CD4-positive, alpha-beta T cell treated with Interferon gamma for 1 hour (primary cell): ENCODE data around the gene CFAP221.

Experiments used
- DNase-seq: peaks from one replicate; pipeline ENCODE4 v3.0.0-alpha.2; 2020

CFAP221 gene

GRCh38 chr2:119647440-119648169, 103.4 kb downstream of the CFAP221 start:
- peak; percentile 19 for DNase-seq

- DNase-seq, result no peak
Measured at GRCh38 chr2:119649364-119649917, 105.2 kb downstream of the CFAP221 start.

- no peak for DNase-seq
Measured at GRCh38 chr2:119650206-119650605, 106.0 kb downstream of the CFAP221 start.

GRCh38 chr2:119650846-119651370, 106.7 kb downstream of the CFAP221 start:
- DNase-seq, result no peak

DNA sequence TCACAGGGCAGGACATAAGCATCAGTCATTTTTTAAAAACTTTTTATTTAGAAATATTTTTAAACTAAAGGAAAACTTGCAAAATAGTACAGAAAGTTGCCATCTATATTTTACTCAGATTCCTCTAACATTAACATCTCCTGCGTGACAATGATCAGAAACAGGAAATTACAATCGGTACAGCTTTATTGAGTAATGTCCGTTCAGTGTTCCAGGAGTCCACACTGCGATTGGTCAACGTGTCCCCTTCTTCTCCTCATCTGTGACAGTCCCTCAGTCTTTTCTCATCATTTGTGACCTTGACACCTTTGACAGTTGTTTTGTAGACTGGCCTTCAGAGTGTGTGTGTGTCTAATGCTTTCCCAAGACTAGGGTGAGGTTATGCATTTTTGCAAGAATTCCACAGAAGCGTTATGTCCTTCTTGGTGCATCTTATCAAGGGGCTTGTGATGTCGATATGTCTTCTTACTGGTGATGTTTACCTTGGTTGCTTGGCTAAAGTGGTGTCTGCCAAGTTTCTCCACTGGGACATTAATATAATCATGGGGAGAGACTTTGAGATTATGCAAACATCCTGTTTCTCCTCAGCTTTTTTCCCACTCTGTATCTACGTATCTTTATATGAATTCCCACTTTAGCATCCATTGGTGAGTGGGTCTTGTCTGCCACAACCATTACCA, 113.4 kb downstream of the CFAP221 start:
- no peak for DNase-seq

DNA sequence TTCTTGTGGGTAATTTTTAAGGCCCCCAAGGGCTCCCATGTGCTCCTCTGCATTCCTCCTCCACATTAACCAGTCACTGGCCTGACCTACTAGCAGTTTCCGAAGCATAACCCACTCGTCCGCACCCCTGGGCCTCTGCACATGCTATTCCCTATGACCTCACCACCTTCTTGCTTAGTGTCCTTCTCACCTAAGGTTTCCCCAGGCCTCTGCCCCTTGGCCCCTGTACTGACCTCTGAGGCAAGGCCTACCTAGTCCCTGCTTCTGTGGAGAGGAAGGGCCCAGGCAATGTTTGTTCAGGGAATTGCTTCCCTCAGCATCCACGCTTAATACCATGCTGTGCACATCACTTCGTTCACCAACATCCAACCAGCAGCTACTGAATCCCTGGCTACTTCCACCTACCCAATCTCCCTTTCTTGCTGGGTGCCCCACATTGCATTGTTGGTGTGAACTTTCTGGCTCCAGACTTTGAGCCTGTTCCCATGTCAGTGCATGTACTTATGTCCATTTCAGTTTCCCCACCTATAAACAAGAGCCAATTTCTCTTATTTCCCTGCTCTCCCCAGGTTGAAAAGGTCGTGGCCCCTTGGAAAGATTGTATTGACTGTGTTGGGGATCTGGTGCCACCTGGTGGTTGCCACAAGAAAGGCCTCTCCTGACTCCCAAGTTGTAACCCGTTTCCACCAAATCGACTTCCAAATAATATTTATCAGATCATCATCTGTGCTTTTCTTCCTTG, 115.5 kb downstream of the CFAP221 start:
- DNase-seq, result peak; percentile 23

DNA sequence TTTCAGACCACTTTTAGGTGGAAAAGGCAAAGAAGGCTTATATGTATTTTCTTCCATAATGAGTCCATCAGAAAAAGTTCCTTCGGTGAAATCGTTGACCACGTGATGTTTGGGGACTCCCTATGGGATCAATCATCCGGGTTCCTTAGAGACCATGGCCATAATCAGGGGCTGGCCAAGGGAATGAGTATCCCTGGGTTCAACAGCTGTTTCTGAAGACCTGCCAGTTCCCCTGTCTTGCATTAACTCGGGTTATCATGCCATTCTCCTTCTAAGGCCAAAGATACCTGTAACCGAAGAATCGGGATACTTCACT, 116.1 kb downstream of the CFAP221 start:
- no peak for DNase-seq

GRCh38 chr2:119662297-119662696, 118.0 kb downstream of the CFAP221 start:
- no peak for DNase-seq

DNA sequence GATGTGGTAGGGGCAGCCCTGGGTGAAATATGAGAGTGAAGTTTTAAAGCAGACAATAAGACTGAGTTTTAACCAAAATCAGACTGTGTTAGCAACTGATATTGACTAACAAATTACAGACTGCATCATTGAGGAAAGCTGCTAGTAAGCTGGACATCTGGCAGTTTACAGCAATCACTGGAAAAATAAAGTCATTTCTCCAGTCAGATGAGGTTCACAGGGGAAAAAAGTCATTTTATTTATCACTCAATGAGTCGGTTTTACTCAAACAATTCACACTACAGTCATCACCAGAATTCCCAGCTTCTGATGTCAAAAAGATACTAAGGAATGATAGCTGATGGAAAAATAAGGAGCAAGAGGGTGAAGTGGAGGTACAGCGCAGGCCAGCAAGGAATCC, 124.3 kb downstream of the CFAP221 start:
- DNase-seq, result no peak

DNA sequence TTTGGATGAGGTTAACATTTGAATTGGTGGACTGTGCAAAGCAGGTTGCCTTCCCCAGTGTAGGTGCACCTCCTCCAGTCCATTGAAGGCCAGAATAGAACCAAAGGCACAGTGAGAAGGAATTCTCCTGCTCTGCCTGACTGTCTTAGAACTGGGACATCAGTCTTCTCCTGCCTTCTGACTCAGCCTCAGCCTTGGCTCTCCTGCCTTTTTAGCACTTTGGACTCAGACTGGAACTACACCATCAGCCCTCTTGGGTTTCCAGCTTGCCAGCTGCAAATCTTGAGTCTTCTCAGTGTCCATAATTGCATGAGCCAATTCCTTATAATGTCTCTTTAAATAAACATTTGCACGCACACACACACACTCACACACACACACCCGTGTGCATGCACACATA, 126.8 kb downstream of the CFAP221 start:
- no peak for DNase-seq

- no peak for DNase-seq
Measured at GRCh38 chr2:119671752-119672151, 127.5 kb downstream of the CFAP221 start.

DNA sequence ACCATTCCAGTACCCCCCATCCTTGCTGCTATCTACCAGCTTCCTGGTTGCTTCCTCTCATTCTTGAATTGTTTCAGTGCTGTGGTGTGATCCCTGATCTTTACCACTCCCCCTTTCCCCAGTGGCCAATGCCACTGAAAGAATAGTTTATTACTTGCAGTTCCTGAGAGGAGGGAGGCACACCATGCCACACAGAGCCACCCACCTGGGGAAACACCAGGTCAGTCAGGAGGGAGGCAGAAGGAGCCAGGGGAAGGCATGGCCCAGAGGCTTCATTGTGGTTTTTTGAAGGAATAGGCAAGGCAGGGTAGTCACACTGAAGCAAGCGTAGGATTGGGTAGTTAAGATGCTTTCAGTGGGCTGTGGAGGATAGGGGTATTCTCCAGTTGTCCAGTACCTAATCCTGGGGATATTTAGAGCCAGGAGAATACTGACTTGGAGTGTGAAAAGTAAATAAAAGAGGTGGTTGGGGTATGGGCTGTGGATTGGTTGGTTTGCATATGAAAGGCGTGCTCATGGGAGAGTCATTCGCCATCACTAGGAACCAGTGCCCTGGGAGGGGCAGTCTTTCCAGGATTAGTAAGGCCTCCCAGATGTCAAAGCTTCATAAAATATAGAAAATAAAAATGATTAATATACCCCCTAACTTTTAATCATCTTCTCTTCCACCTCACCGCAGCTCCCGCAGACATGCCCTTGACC, 128.1 kb downstream of the CFAP221 start:
- no peak for DNase-seq

DNA sequence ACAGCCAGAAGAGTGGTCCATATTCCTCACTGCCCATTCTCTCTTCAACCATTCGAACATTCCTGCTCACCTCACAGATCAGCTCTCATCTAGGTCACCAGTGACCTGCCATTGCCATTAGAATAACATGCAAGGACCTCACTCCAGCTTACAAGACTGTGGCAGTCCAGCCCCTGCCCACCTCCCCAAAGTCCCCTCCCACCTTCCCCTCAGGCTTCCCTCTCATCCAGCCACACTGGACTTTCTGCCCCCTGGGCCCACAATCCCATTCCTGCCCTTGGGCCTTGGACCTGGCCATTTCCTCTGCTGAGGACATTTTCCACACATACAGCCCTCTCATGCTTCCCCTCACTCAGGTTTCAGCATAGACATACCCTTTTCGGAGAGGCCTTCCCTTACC, 129.5 kb downstream of the CFAP221 start:
- DNase-seq, result no peak

DNA sequence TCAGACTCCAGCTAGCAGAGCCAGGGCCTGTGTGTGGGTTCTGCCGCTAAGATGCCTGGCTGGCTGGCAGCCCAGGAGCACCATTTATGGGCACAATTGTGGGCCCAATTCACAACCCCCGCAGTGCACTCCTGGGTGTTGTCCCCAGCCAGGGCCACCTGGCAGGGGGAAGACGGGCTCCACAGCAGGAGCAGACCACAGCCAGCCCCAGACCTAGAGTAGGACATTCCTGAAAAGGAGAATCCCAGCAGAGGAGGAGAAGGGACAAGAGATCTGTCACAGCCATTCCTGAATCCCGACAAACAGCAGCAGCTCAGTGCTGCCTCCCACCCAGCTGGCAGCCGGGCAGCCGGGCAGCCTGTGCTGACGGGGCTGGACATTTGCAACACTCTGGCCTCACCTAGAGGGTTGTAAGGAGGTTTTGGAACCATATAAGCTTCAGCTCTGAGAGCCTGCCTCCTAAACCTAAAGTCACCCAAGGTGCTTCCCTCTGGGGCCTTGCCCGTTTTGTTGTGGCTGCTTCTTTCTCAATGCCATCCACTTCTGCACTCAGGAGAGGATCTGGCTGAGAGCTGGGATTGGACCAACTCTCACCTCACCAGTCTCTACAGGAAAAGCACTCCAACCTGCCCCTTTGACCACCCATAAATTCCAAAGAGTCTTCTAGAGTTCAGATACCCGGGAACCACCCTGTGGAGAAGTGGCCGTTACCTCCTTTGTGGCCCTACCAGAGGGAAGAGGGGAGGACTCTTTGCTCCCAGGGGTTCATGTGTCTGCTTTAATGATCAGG, 130.7 kb downstream of the CFAP221 start:
- DNase-seq, result no peak

- peak; percentile 6 for DNase-seq
Measured at GRCh38 chr2:119678021-119678656, 133.9 kb downstream of the CFAP221 start.

DNA sequence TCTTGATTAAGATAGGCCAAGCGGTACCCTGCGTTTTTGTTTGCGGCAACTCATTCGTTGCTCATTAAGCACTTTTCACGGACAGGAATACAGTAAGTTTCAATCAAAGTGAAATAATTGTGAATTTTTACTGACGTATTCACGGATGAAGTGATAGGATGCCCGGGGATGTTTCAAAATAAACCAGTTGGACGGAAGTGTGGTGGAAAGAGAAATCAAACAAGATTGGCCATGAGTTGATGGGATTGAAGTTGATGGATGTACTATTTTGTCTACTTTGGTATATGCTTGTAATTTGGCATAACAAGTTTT, 135.2 kb downstream of the CFAP221 start:
- DNase-seq, result no peak

GRCh38 chr2:119679846-119680245, 135.6 kb downstream of the CFAP221 start:
- DNase-seq, result no peak

- DNase-seq, result no peak
Measured at GRCh38 chr2:119680457-119681202, 136.4 kb downstream of the CFAP221 start.

DNA sequence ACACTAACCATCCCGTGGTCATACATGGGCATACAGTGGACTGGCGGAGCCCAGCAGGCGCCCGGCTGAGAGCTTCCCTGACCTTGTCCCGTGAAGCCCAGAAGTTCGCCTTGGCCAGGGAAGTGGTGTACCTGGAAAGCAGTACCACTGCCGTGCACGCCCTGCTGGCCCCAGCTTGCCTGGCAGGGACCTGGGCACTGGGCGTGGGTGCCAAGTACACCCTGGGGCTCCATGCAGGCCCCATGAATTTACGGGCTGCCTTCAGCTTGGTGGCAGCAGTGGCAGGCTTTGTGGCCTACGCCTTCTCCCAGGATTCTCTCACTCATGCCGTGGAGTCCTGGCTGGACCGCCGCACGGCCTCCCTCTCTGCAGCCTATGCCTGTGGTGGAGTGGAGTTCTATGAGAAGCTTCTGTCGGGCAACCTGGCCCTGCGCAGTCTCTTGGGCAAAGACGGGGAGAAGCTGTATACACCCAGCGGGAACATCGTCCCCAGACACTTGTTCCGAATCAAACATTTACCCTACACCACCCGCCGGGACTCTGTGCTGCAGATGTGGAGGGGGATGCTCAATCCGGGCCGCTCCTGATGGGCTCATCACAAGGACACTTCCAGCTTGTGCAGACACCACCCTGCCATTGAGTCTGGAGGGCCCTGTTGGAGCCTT, 137.1 kb downstream of the CFAP221 start:
- no peak for DNase-seq

GRCh38 chr2:119681868-119682220, 137.6 kb downstream of the CFAP221 start:
- DNase-seq, result no peak

- DNase-seq, result no peak
Measured at GRCh38 chr2:119682578-119682977, 138.3 kb downstream of the CFAP221 start.
